HL-60/S4 (cell line): ENCODE results near the gene MPV17L.
"Not testable (repeated sequence)": the region's sequence is repeated elsewhere in the genome, so short reads cannot be mapped to it uniquely, and the experiment has no call there.

Experiments used
- in situ Hi-C: fragments of 300-500 bp; cut with MboI; formaldehyde crosslinking; loops from 2 replicates; pipeline ENCODE4 v1.14.3; 2022; ENCODE audit warnings: low sequenced_read_pairs

MPV17L gene

GRCh38 chr16:15450624-15451023 is 55.1 kb downstream of the MPV17L start:
- in situ Hi-C loops, result no loop called here

- in situ Hi-C loops, result no loop called here
These were observed 55.7 kb downstream of the MPV17L start for GRCh38 chr16:15451098-15451731.

DNA sequence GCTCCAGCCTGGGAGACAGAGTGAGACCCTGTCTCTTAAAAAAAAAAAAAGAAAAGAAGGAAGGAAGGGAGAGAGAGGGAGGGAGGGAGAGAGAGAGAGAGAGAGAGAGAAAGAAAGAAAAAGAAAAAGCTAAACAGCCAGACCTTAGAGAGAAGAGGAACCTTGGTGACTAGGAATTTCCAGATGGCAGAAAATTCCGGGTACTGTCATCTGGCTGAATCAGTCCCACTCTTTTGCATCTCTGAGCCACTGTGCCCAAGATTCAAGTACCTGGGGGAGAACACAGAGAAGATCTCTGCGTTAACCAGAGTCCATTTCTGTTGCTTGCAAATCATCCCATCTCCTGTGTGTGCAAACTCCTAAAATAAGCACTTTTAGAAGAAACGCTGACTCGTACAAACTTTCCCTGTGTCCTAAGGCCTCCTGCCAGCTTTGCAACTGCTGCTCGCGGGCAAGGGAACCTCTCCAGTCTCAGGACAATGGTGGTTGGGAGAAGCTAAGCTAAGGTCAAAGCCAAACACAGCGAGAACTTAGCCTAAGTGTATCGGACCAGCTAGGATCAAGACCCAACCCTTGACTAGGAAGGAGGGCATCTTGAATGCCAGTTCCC is 56.8 kb downstream of the MPV17L start:
- in situ Hi-C loops, result no loop called here

- in situ Hi-C loops, result not testable (repeated sequence)
These were observed 57.7 kb downstream of the MPV17L start for GRCh38 chr16:15453296-15453695.

- in situ Hi-C loops, result not testable (repeated sequence)
These were observed 59.4 kb downstream of the MPV17L start for GRCh38 chr16:15454933-15455332.

- in situ Hi-C loops, result no loop called here
These were observed 61.8 kb downstream of the MPV17L start for GRCh38 chr16:15457400-15457799.

GRCh38 chr16:15457958-15458357 is 62.4 kb downstream of the MPV17L start:
- in situ Hi-C loops, result no loop called here

GRCh38 chr16:15459791-15460190 is 64.2 kb downstream of the MPV17L start:
- in situ Hi-C loops, result no loop called here

GRCh38 chr16:15460601-15461000 is 65.0 kb downstream of the MPV17L start:
- in situ Hi-C loops, result no loop called here

GRCh38 chr16:15461376-15461775 is 65.8 kb downstream of the MPV17L start:
- in situ Hi-C loops, result no loop called here
